Left ventricle myocardium inferior (tissue), 1 donor: Measurements from ENCODE around the gene IFNLR1. TPM values are rescaled to one million over a fixed set of nuclear protein-coding genes. Genes with fewer than 3 reads are reported as not detected.
A peak's percentile ranks its signal among the peaks of the same experiment; 100 is the strongest.

Experiments
- DNase-seq: peaks from one replicate; pipeline ENCODE4 v3.0.0-alpha.2; 2020
- H3K27ac ChIP-seq: fragments of 200-600 bp; replicated peaks from 2 replicates; pipeline ENCODE4 v1.8.0; 2021
- H3K27me3 ChIP-seq: fragments of 200-600 bp; 2 replicates; pipeline ENCODE4 v1.8.0; 2021; ENCODE audit warnings: low read depth
- H3K36me3 ChIP-seq: fragments of 200-600 bp; 2 replicates; pipeline ENCODE4 v1.8.0; 2021
- H3K4me1 ChIP-seq: fragments of 200-600 bp; 2 replicates; pipeline ENCODE4 v1.8.0; 2021
- H3K4me3 ChIP-seq: fragments of 200-600 bp; 2 replicates; pipeline ENCODE4 v1.8.0; 2021; ENCODE audit warnings: mild to moderate bottlenecking, moderate library complexity
- H3K9me3 ChIP-seq: fragments of 200-600 bp; replicated peaks from 2 replicates; pipeline ENCODE4 v1.8.0; 2021
- CTCF ChIP-seq: fragments of 200-600 bp; IDR thresholded peaks from 2 replicates; pipeline ENCODE4 v1.8.0; 2021; ENCODE audit warnings: antibody characterized with exemption, mild to moderate bottlenecking, borderline replicate concordance
- intact Hi-C: fragments of 100-400 bp; cut with micrococcal nuclease; formaldehyde crosslinking; loops from one replicate; pipeline ENCODE4 v1.11.0; 2022
- total RNA-seq: library from RNA; stranded (reverse); fragmentation: NEBNext Ultra II Directional; extraction: Animal tissue kit (Norgen Biotek cat#: 25700); gene quantifications from one replicate; pipeline ENCODE4 v1.2.1, GENCODE V29; 2021
- donor health status: DM: no; HTN: yes; CAD: no; lungs with severe emphysema.

The IFNLR1 gene
- total RNA-seq, 1 donor from 2014 or later: 2.0 TPM

- no peak for DNase-seq
- Histone ChIP-seq H3K27me3 (peaks cover 34% of the 10 kb centered on the region), H3K27ac (no peak overlapping the region), H3K4me1 (peaks cover 21% of the 10 kb centered on the region), H3K36me3 (no peaks in the 10 kb centered on the region), H3K9me3 (no peaks in the 10 kb centered on the region), H3K4me3 (no peak overlapping the region)
- TF ChIP-seq CTCF: no peak
- intact Hi-C loops: no loop called here
Measured at GRCh38 chr1:24154215-24154614, 32.9 kb downstream of the IFNLR1 start.

- intact Hi-C loops: no loop called here
- H3K36me3 ChIP-seq: no peaks in the 10 kb centered on the region
- H3K27me3 ChIP-seq: peaks cover 47% of the 10 kb centered on the region
- H3K4me3 ChIP-seq: no peak overlapping the region
- TF ChIP-seq CTCF: no peak
- H3K9me3 ChIP-seq: no peaks in the 10 kb centered on the region
- H3K27ac ChIP-seq: no peak overlapping the region
- DNase-seq: no peak
- H3K4me1 ChIP-seq: peaks cover 16% of the 10 kb centered on the region
Measured at GRCh38 chr1:24152631-24153494, 34.2 kb downstream of the IFNLR1 start.

- no peak overlapping the region for H3K4me3 ChIP-seq
- TF ChIP-seq CTCF: no peak
- no peak overlapping the region for H3K27ac ChIP-seq
- intact Hi-C loops: no loop called here
- H3K9me3 ChIP-seq: no peaks in the 10 kb centered on the region
- peaks cover 51% of the 10 kb centered on the region for H3K27me3 ChIP-seq
- DNase-seq: no peak
- peaks cover 12% of the 10 kb centered on the region for H3K4me1 ChIP-seq
- no peaks in the 10 kb centered on the region for H3K36me3 ChIP-seq
Measured at GRCh38 chr1:24151175-24151533, 35.9 kb downstream of the IFNLR1 start.

- no peaks in the 10 kb centered on the region for H3K36me3 ChIP-seq
- H3K4me3 ChIP-seq: peak overlapping the region; percentile 28
- intact Hi-C loops: no loop called here
- peaks cover 12% of the 10 kb centered on the region for H3K4me1 ChIP-seq
- no peak overlapping the region for H3K27ac ChIP-seq
- peak; percentile 88 for DNase-seq
- peak; percentile 93 for TF ChIP-seq CTCF
- H3K27me3 ChIP-seq: peaks cover 48% of the 10 kb centered on the region
- no peaks in the 10 kb centered on the region for H3K9me3 ChIP-seq
Measured at GRCh38 chr1:24150234-24151174, 36.6 kb downstream of the IFNLR1 start.

GRCh38 chr1:24149866-24150233 lies 37.2 kb downstream of the IFNLR1 start:
- Histone ChIP-seq H3K27me3 (peaks cover 48% of the 10 kb centered on the region), H3K4me3 (peak overlapping the region; percentile 28), H3K9me3 (no peaks in the 10 kb centered on the region), H3K36me3 (no peaks in the 10 kb centered on the region), H3K4me1 (peaks cover 12% of the 10 kb centered on the region), H3K27ac (no peak overlapping the region)
- no peak for TF ChIP-seq CTCF
- DNase-seq: no peak
- intact Hi-C loops: no loop called here
